Naive B cell (primary cell): ENCODE results near the gene C11orf21. TPM values are rescaled to one million over a fixed set of nuclear protein-coding genes. Genes with fewer than 3 reads are reported as not detected.

Experiments
- ATAC-seq, 2 donors: fragments of 150-1000 bp; cut with Tn5 transposase; 2 replicates each; pipeline ENCODE4 v1.10.0; 2021; ENCODE audit warnings: low read depth in 2 of 2, mild to moderate bottlenecking in 2 of 2, moderate library complexity in 2 of 2
- DNase-seq: peaks from one replicate; pipeline ENCODE4 v3.0.0; 2022
- H3K27ac Mint-ChIP-seq, 6 donors: one replicate each; pipeline ENCODE4 v1.8.0; 2020 to 2022; ENCODE audit warnings: mild to moderate bottlenecking in 6 of 6, mixed read lengths in 6 of 6, moderate library complexity in 5 of 6, inconsistent platforms in 2 of 6
- H3K27me3 Mint-ChIP-seq, 3 donors: one replicate each; pipeline ENCODE4 v1.8.0; 2021 to 2022; ENCODE audit warnings: mixed read lengths in 3 of 3, mild to moderate bottlenecking in 1 of 3
- H3K36me3 Mint-ChIP-seq, 2 donors: one replicate each; pipeline ENCODE4 v1.8.0; 2020 to 2022; ENCODE audit warnings: mixed read lengths in 2 of 2, inconsistent platforms in 1 of 2, mild to moderate bottlenecking in 1 of 2
- H3K4me1 Mint-ChIP-seq, 3 donors: one replicate each; pipeline ENCODE4 v1.8.0; 2020 to 2022; ENCODE audit warnings: mixed read lengths in 3 of 3, inconsistent platforms in 1 of 3, mild to moderate bottlenecking in 1 of 3, moderate library complexity in 1 of 3
- H3K4me3 Mint-ChIP-seq, 8 donors: one replicate each; pipeline ENCODE4 v1.8.0; 2020 to 2022; ENCODE audit warnings: mild to moderate bottlenecking in 8 of 8, mixed read lengths in 8 of 8, moderate library complexity in 8 of 8, inconsistent platforms in 2 of 8
- H3K9me3 Mint-ChIP-seq, 7 donors: one replicate each; pipeline ENCODE4 v1.8.0; 2020 to 2022; ENCODE audit warnings: mixed read lengths in 7 of 7, mild to moderate bottlenecking in 5 of 7, inconsistent platforms in 2 of 7, moderate library complexity in 1 of 7
- polyA plus RNA-seq, 6 donors: library from polyadenylated mRNA; unstranded; fragments of 300-500 nt; fragmentation: Illumina TruSeq; gene quantifications; one replicate each; pipeline ENCODE4 v1.2.3, GENCODE V29; 2021; ENCODE audit warnings: low read depth in 6 of 6

C11orf21 gene
- polyA plus RNA-seq, 6 donors from 2014 or later, result 8.3 to 15.4 (median 10.2) TPM

- Mint-ChIP-seq H3K27me3 (peaks cover 0 to 9% (median under 1%) of the 10 kb centered on the region in 3 donors), H3K36me3 (peaks cover 0 to 7% of the 10 kb centered on the region in 2 donors), H3K27ac (no peak overlapping the region), H3K9me3 (peaks cover 0 to 11% (median 3%) of the 10 kb centered on the region in 7 donors), H3K4me1 (no peaks in the 10 kb centered on the region), H3K4me3 (no peak overlapping the region)
- no peak for DNase-seq
- ATAC-seq, result no peak
Measured at GRCh38 chr11:2317354-2318050, 15.8 kb upstream of the C11orf21 start.

GRCh38 chr11:2316963-2317244, 15.2 kb upstream of the C11orf21 start:
- DNase-seq (no peak), ATAC-seq (no peak)
- H3K9me3 Mint-ChIP-seq, result peaks cover 0 to 6% (median 3%) of the 10 kb centered on the region in 7 donors
- peaks cover 0 to 7% of the 10 kb centered on the region in 2 donors for H3K36me3 Mint-ChIP-seq
- peaks cover 0 to 6% (median 0%) of the 10 kb centered on the region in 3 donors for H3K27me3 Mint-ChIP-seq
- peak overlapping the region in 2 of 6 donors; percentile 74 to 78 for H3K27ac Mint-ChIP-seq
- H3K4me3 Mint-ChIP-seq, result no peak overlapping the region
- no peaks in the 10 kb centered on the region for H3K4me1 Mint-ChIP-seq

- H3K4me1 Mint-ChIP-seq, result peaks cover 0 to 5% (median 0%) of the 10 kb centered on the region in 3 donors
- DNase-seq (no peak), ATAC-seq (no peak)
- H3K9me3 Mint-ChIP-seq, result peaks cover 0 to 3% (median 0%) of the 10 kb centered on the region in 7 donors
- H3K27me3 Mint-ChIP-seq, result peaks cover 0 to under 1% (median 0%) of the 10 kb centered on the region in 3 donors
- peaks cover 0 to 7% of the 10 kb centered on the region in 2 donors for H3K36me3 Mint-ChIP-seq
- no peak overlapping the region for H3K27ac Mint-ChIP-seq
- H3K4me3 Mint-ChIP-seq, result no peak overlapping the region
Measured at GRCh38 chr11:2316169-2316962, 14.6 kb upstream of the C11orf21 start.

- no peak for ATAC-seq
- H3K27ac Mint-ChIP-seq, result no peak overlapping the region
- DNase-seq, result no peak
- peaks cover 0 to 5% (median 0%) of the 10 kb centered on the region in 3 donors for H3K4me1 Mint-ChIP-seq
- peaks cover 0 to 7% of the 10 kb centered on the region in 2 donors for H3K36me3 Mint-ChIP-seq
- no peaks in the 10 kb centered on the region for H3K27me3 Mint-ChIP-seq
- no peak overlapping the region for H3K4me3 Mint-ChIP-seq
- H3K9me3 Mint-ChIP-seq, result peaks cover 0 to 3% (median 0%) of the 10 kb centered on the region in 7 donors
Measured at GRCh38 chr11:2315395-2316168, 13.9 kb upstream of the C11orf21 start.

- DNase-seq, result no peak
- no peak overlapping the region for H3K27ac Mint-ChIP-seq
- H3K9me3 Mint-ChIP-seq, result peaks cover 0 to 2% (median 0%) of the 10 kb centered on the region in 7 donors
- no peak for ATAC-seq
- H3K4me3 Mint-ChIP-seq, result no peak overlapping the region
- peaks cover 0 to 5% (median 0%) of the 10 kb centered on the region in 3 donors for H3K4me1 Mint-ChIP-seq
- H3K36me3 Mint-ChIP-seq, result peaks cover 0 to 7% of the 10 kb centered on the region in 2 donors
- no peaks in the 10 kb centered on the region for H3K27me3 Mint-ChIP-seq
Measured at GRCh38 chr11:2314525-2315394, 13.0 kb upstream of the C11orf21 start.

GRCh38 chr11:2314136-2314524, 12.4 kb upstream of the C11orf21 start:
- Mint-ChIP-seq H3K27ac (no peak overlapping the region), H3K4me3 (no peak overlapping the region), H3K4me1 (peaks cover 0 to 5% (median 0%) of the 10 kb centered on the region in 3 donors), H3K36me3 (peaks cover 0 to 7% of the 10 kb centered on the region in 2 donors), H3K27me3 (no peaks in the 10 kb centered on the region), H3K9me3 (peaks cover 0 to 2% (median 0%) of the 10 kb centered on the region in 7 donors)
- no peak for ATAC-seq
- DNase-seq, result no peak

GRCh38 chr11:2313051-2313951, 11.6 kb upstream of the C11orf21 start:
- no peak for ATAC-seq
- DNase-seq, result no peak
- Mint-ChIP-seq H3K4me3 (no peak overlapping the region), H3K9me3 (peaks cover 0 to 2% (median 0%) of the 10 kb centered on the region in 7 donors), H3K4me1 (peaks cover 0 to 5% (median 0%) of the 10 kb centered on the region in 3 donors), H3K27me3 (no peaks in the 10 kb centered on the region), H3K27ac (no peak overlapping the region), H3K36me3 (peaks cover 0 to 5% of the 10 kb centered on the region in 2 donors)

- H3K36me3 Mint-ChIP-seq, result no peaks in the 10 kb centered on the region
- H3K27ac Mint-ChIP-seq, result peak overlapping the region in 1 of 6 donors; percentile 18
- H3K4me1 Mint-ChIP-seq, result peaks cover 0 to 5% (median 0%) of the 10 kb centered on the region in 3 donors
- H3K27me3 Mint-ChIP-seq, result no peaks in the 10 kb centered on the region
- ATAC-seq (no peak), DNase-seq (no peak)
- H3K9me3 Mint-ChIP-seq, result no peaks in the 10 kb centered on the region
- H3K4me3 Mint-ChIP-seq, result no peak overlapping the region
Measured at GRCh38 chr11:2312232-2313042, 10.7 kb upstream of the C11orf21 start.

- H3K4me1 Mint-ChIP-seq, result peaks cover under 1 to 6% (median under 1%) of the 10 kb centered on the region in 3 donors
- H3K27ac Mint-ChIP-seq, result peak overlapping the region in 1 of 6 donors; percentile 76
- no peaks in the 10 kb centered on the region for H3K36me3 Mint-ChIP-seq
- ATAC-seq (no peak), DNase-seq (no peak)
- H3K27me3 Mint-ChIP-seq, result no peaks in the 10 kb centered on the region
- no peaks in the 10 kb centered on the region for H3K9me3 Mint-ChIP-seq
- H3K4me3 Mint-ChIP-seq, result no peak overlapping the region
Measured at GRCh38 chr11:2311353-2312133, 9.8 kb upstream of the C11orf21 start.

- peaks cover 6 to 13% (median 6%) of the 10 kb centered on the region in 3 donors for H3K4me1 Mint-ChIP-seq
Measured at GRCh38 chr11:2310786-2311352, 9.2 kb upstream of the C11orf21 start.

More at GRCh38 chr11:2310786-2311352, 9.2 kb upstream of the C11orf21 start:
- no peak overlapping the region for H3K4me3 Mint-ChIP-seq
- DNase-seq, result no peak
- ATAC-seq, result no peak
- H3K9me3 Mint-ChIP-seq, result no peaks in the 10 kb centered on the region
- H3K27ac Mint-ChIP-seq, result peak overlapping the region in 2 of 6 donors; percentile 21 to 51
- no peaks in the 10 kb centered on the region for H3K36me3 Mint-ChIP-seq
- H3K27me3 Mint-ChIP-seq, result no peaks in the 10 kb centered on the region
